AG09319 (cell line): ENCODE results near the gene SLC35G2.

Source experiments
- DNase-seq: peaks from one replicate; pipeline ENCODE4 v3.0.0-alpha.2; 2010; ENCODE audit warnings: low read depth; ENCODE audit errors: extremely low read depth
- CTCF ChIP-seq: IDR thresholded peaks from 2 replicates; pipeline ENCODE4 v1.5.1; 2011; ENCODE audit warnings: low read depth, mild to moderate bottlenecking, inconsistent platforms, low read length, moderate library complexity

SLC35G2 gene

DNA sequence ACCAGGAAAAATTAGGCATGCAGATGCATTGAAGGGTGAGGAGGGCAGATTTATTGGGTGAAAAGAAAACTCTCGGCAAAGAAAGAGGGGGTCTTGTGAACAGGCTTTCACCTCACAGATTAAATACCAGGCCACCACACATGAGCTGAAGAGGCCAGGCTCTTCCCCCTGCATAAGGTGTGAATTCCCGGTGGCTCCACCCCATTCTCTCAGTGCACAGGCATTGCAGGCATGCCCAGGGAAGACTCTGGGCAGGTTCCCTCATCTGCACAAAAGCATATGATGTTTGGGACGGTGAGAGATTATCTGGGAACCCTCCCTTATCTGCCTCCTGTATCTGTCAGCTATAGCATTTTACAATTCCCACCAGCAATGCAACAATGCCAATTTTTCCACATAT, 7.2 kb upstream of the SLC35G2 start:
- no peak for TF ChIP-seq CTCF

DNA sequence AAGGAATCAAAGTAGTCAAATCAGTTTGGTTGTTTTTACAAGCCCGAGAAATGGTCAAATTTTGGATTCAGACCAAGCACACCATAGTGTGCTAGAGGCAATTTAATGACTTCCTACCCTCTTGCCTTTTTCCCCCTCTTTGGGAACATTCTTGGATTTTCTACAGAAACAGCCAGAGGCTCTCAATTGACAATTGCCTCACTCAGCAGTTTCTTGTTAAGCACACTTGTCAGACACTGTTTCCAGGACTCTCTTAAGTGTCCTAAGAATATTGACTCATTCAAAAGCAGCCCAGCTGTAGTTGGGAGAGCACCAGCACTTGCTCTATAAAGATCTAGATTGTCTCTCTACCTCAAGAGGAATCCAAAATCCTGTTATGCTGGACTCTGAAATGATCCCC, 1.5 kb upstream of the SLC35G2 start:
- no peak for DNase-seq

More for the DNA sequence above, 7.2 kb upstream of the SLC35G2 start:
- DNase-seq = no peak

GRCh38 chr3:136818191-136818768, 646 bp upstream of the SLC35G2 start:
- peak; percentile 70 for DNase-seq
- peak; percentile 5 for TF ChIP-seq CTCF

More for the DNA sequence above, 1.5 kb upstream of the SLC35G2 start:
- TF ChIP-seq CTCF = no peak

DNA sequence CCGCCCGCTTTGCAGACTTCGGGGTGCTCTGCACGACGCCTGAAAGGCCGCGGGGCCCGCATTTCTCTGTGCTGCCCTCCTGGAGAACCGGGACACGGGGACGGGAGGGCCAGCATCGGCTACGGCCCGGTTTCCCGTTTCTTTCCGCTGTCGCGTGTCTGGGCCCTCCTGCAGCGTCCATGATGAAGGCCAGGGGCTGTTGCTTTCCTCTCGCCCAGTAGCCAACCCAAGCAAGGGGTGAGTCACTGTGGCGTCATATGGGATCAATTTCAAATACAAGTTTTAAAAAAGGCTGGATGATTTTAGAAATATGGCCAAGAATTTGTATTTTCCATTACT, 435 bp downstream of the SLC35G2 start:
- no peak for TF ChIP-seq CTCF
- DNase-seq = no peak

DNA sequence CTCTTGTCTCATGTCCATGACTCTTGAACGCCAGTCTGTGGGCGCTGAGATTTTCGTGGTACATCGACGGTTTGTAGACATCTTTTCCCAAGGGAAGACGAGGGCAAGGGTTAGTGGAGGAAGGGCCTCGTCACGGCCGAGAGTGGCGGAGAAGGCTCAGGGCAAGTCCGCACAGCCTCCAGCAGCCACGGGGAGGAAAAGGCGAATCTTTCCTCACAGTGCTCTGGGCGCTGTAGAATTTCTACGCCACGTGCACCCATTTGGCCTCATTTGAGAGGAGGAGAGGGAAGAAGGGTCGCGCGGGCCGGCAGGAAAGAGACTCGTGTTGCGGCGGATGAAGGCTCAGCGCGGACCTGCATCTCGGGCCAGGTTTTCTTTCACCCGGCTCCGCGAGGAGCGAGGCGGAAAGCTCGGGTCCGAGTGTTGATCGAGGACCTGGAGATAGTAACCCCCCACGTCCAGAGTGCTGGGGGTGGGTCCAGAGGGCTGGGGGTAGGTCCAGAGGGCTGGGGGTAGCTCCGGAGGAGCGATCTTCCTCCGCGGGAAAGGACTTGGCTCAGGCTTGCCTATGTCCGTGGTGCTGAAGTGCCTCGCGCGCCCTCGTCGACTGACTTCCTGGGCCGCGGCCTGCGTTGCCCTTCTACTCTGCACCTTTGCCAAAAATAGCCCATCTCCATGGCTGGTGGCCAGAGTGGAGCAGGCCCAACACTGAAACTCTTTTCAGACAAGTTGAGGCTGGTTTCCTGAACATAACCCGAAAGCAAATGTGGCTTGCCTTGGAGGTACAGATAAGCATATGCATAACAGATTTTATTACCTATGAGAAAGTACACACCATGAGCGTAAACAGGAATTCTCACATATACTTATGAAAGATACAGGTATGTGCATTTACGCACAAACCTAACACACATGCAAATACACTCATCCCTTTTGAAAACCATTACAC, 1.1 kb downstream of the SLC35G2 start:
- TF ChIP-seq CTCF = no peak; the same call in 1 of the 2 replicates
- no peak for DNase-seq

GRCh38 chr3:136831461-136831860, 12.5 kb downstream of the SLC35G2 start:
- no peak for DNase-seq
- no peak for TF ChIP-seq CTCF
